GM23338 (cell line): ENCODE results near the gene RAPGEF5.

Experiments used
- CTCF ChIP-seq, 2 experiments: fragments of 200-600 bp in 1 of 2; sonication (generic) in 1 of 2; conservative IDR thresholded peaks; 2 replicates each; pipeline versions ENCODE4 v1.5.1 to v1.6.1; 2016 to 2017; ENCODE audit warnings: antibody characterized with exemption in 2 of 2, low read depth in 2 of 2, mild to moderate bottlenecking in 2 of 2, moderate library complexity in 1 of 2
- EZH2phosphoT487 ChIP-seq: fragments of 200-600 bp; sonication (generic); IDR thresholded peaks from one replicate; pipeline ENCODE4 v1.8.1; 2018; ENCODE audit warnings: antibody characterized with exemption; ENCODE audit not compliant: unreplicated experiment
- REST ChIP-seq: IDR thresholded peaks from one replicate; pipeline ENCODE4 v1.6.1; 2018; ENCODE audit warnings: antibody characterized with exemption; ENCODE audit not compliant: unreplicated experiment
- ZNF114 ChIP-seq: fragments of 250-450 bp; sonication (Bioruptor Pico); IDR thresholded peaks from 2 replicates; pipeline ENCODE4 v1.5.0; 2020; ENCODE audit warnings: mild to moderate bottlenecking, moderate library complexity

- TF ChIP-seq REST (no peak), CTCF (conservative IDR thresholded peaks at IDR 0.05; ENCODE audit: low read depth in 2 of 2) (no peak), EZH2phosphoT487 (no peak), ZNF114 (CRISPR knock-in tag) (no peak)
These were observed 155.6 kb downstream of the RAPGEF5 start for GRCh38 chr7:22201186-22201880.
